B cell (primary cell): ENCODE results near the gene MYMK. TPM values are rescaled to one million over a fixed set of nuclear protein-coding genes. Genes with fewer than 3 reads are reported as not detected.

Experiments
- ATAC-seq: fragments of 200-7000 bp; cut with Tn5 transposase; one replicate; pipeline ENCODE4 v1.10.0; 2021; ENCODE audit warnings: low read depth, mild to moderate bottlenecking, moderate number of reproducible peaks, moderate library complexity
- CTCF ChIA-PET: fragments of 350-600 bp; sonication (Branson Sonifier 250); formaldehyde crosslinking; loops from one replicate; lab custom pipeline; 2021; ENCODE audit warnings: antibody characterized with exemption, inconsistent platforms; lab: Charles Lee
- POLR2A ChIA-PET: fragments of 350-600 bp; sonication (Branson Sonifier 250); formaldehyde crosslinking; loops from one replicate; lab custom pipeline; 2021; ENCODE audit warnings: antibody characterized with exemption; lab: Charles Lee
- DNase-seq: peaks from one replicate; pipeline ENCODE4 v3.0.0; 2013
- H2AFZ ChIP-seq: 2 replicates; pipeline ENCODE4 v1.6.1; 2012; ENCODE audit warnings: mild to moderate bottlenecking, low read depth, low read length; ENCODE audit not compliant: insufficient read depth, poor library complexity, severe bottlenecking
- H3K27ac ChIP-seq, 2 donors: 1 replicate in 1 of 2; 2 replicates in 1 of 2; pipeline ENCODE4 v1.5.1; 2012 to 2013; ENCODE audit warnings: low read length in 2 of 2, mild to moderate bottlenecking in 2 of 2, moderate library complexity in 1 of 2
- H3K27me3 ChIP-seq, 4 experiments: fragments of 200-600 bp in 1 of 4; sonication (generic) in 1 of 4; replicated peaks in 1 of 4; 1 replicate in 2 of 4; 2 replicates in 2 of 4; pipeline versions ENCODE4 v1.6.1 to v1.7.0; 2013 to 2016; ENCODE audit warnings: low read length in 3 of 4, mild to moderate bottlenecking in 2 of 4, mixed read lengths in 1 of 4, moderate library complexity in 1 of 4; ENCODE audit not compliant: insufficient read depth in 4 of 4, control insufficient read depth in 3 of 4; ENCODE audit errors: control extremely low read depth in 1 of 4
- H3K36me3 ChIP-seq, 2 experiments: replicated peaks in 1 of 2; 1 replicate in 1 of 2; 2 replicates in 1 of 2; pipeline versions ENCODE4 v1.6.1 to v1.7.1; 2013; ENCODE audit warnings: low read length in 1 of 2; ENCODE audit not compliant: insufficient read depth in 2 of 2, control insufficient read depth in 1 of 2; ENCODE audit errors: control extremely low read depth in 1 of 2, extremely low read depth in 1 of 2
- H3K4me1 ChIP-seq, 2 donors: fragments of 200-600 bp in 1 of 2; sonication (generic) in 1 of 2; 1 replicate in 1 of 2; 2 replicates in 1 of 2; pipeline versions ENCODE4 v1.5.1 to v1.6.1; 2013 to 2017; ENCODE audit warnings: low read length in 2 of 2; ENCODE audit not compliant: control insufficient read depth in 2 of 2, insufficient read depth in 2 of 2
- H3K4me2 ChIP-seq: replicated peaks from 2 replicates; pipeline ENCODE3; 2012; ENCODE audit warnings: mild to moderate bottlenecking, low read depth, low read length; ENCODE audit not compliant: poor library complexity, severe bottlenecking
- H3K4me3 ChIP-seq, 5 experiments: fragments of 200-600 bp in 1 of 5; sonication (generic) in 1 of 5; 1 replicate in 3 of 5; 2 replicates in 2 of 5; pipeline versions ENCODE4 v1.5.1 to v1.7.0; 2011 to 2016; ENCODE audit warnings: low read length in 4 of 5, mild to moderate bottlenecking in 4 of 5, low read depth in 2 of 5, control low read depth in 1 of 5, moderate library complexity in 1 of 5; ENCODE audit not compliant: insufficient read depth in 1 of 5; ENCODE audit errors: control extremely low read depth in 1 of 5, extremely low read depth in 1 of 5
- H3K79me2 ChIP-seq: fragments of 200-600 bp; sonication (generic); one replicate; pipeline ENCODE4 v1.6.0; 2016; ENCODE audit warnings: low read length; ENCODE audit not compliant: control insufficient read depth, insufficient read depth
- H3K9ac ChIP-seq: fragments of 200-600 bp; sonication (generic); 2 replicates; pipeline ENCODE4 v1.6.1; 2017; ENCODE audit warnings: mild to moderate bottlenecking, low read length, moderate library complexity
- H3K9me3 ChIP-seq, 3 donors: one replicate each; pipeline versions ENCODE4 v1.6.1 to v1.7.1; 2013; ENCODE audit warnings: low read length in 2 of 3; ENCODE audit not compliant: control insufficient read depth in 2 of 3, insufficient read depth in 1 of 3; ENCODE audit errors: control extremely low read depth in 1 of 3
- H4K20me1 ChIP-seq: 2 replicates; pipeline ENCODE4 v1.6.0; 2012; ENCODE audit warnings: mild to moderate bottlenecking, low read length; ENCODE audit not compliant: insufficient read depth, control insufficient read depth, poor library complexity, severe bottlenecking
- H3K27ac Mint-ChIP-seq: one replicate; pipeline ENCODE4 v1.8.0; 2021; ENCODE audit warnings: mixed read lengths
- H3K27me3 Mint-ChIP-seq: one replicate; pipeline ENCODE4 v1.8.0; 2021; ENCODE audit warnings: mixed read lengths
- H3K4me1 Mint-ChIP-seq: one replicate; pipeline ENCODE4 v1.8.0; 2021; ENCODE audit warnings: mixed read lengths
- H3K4me3 Mint-ChIP-seq: one replicate; pipeline ENCODE4 v1.8.0; 2021; ENCODE audit warnings: mixed read lengths
- H3K9me3 Mint-ChIP-seq: one replicate; pipeline ENCODE4 v1.8.0; 2022; ENCODE audit warnings: mixed read lengths; ENCODE audit not compliant: insufficient read depth
- CTCF ChIP-seq: fragments of 200-600 bp; IDR thresholded peaks from one replicate; pipeline ENCODE4 v1.8.0; 2022; ENCODE audit warnings: antibody characterized with exemption, mild to moderate bottlenecking
- EZH2 ChIP-seq: IDR thresholded peaks from 2 replicates; pipeline ENCODE4 v1.6.1; 2012; ENCODE audit warnings: borderline replicate concordance, low read depth, mild to moderate bottlenecking, moderate library complexity, low read length; ENCODE audit not compliant: insufficient read depth, poor library complexity, severe bottlenecking
- WGBS: methylation state at CpG from one replicate; pipeline ENCODE4 v1.1.5; 2013; ENCODE audit warnings: missing lambda C conversion rate; ENCODE audit not compliant: insufficient coverage; 5-methylcytosine and 5-hydroxymethylcytosine counted together
- intact Hi-C: fragments of 100-400 bp; cut with micrococcal nuclease; formaldehyde crosslinking; loops from one replicate; pipeline ENCODE4 v1.10.0; 2022
- polyA plus RNA-seq: library from polyadenylated mRNA; depleted of rRNA; stranded (reverse); fragments of >200 nt; gene quantifications from 2 replicates; pipeline ENCODE4 v1.2.3, GENCODE V29; 2012
- total RNA-seq, 2 donors: library from RNA; stranded (reverse); fragments of 120-200 nt in 1 of 2; gene quantifications; 1 replicate in 1 of 2; 2 replicates in 1 of 2; pipeline versions ENCODE4 v1.2.3 to v1.2.4, GENCODE V29; 2013 to 2022

MYMK gene
- total and polyA plus RNA-seq, 2 donors (not counting 1 experiment from before 2014, with no cell fraction given) = not detected

- WGBS = 98% methylated on average over 11 of the region's 15 CpGs
- no peak for DNase-seq
- TF ChIP-seq EZH2 (no peak), CTCF (no peak)
- Histone ChIP-seq H3K36me3 (no peaks in the 10 kb centered on the region), H3K4me3 (no peak overlapping the region), H3K27ac (no peak overlapping the region), H3K4me1 (peaks cover 13 to 21% of the 10 kb centered on the region in 2 donors), H3K27me3 (peaks cover 0 to 32% (median 4%) of the 10 kb centered on the region in 4 experiments), H2AFZ (no peak overlapping the region), H3K9me3 (peaks cover 0 to 8% (median 0%) of the 10 kb centered on the region in 3 donors), H4K20me1 (no peaks in the 10 kb centered on the region), H3K9ac (no peak overlapping the region), H3K4me2 (no peak overlapping the region), H3K79me2 (no peaks in the 10 kb centered on the region)
- Mint-ChIP-seq H3K9me3 (no peaks in the 10 kb centered on the region), H3K27me3 (peaks cover 19% of the 10 kb centered on the region), H3K4me1 (peaks cover 20% of the 10 kb centered on the region), H3K27ac (no peak overlapping the region), H3K4me3 (no peak overlapping the region)
- CTCF ChIA-PET = no interaction called here
- ATAC-seq = no peak
- POLR2A ChIA-PET = no interaction called here
- intact Hi-C loops = no loop called here
Measured at GRCh38 chr9:133560311-133560710, 35.6 kb upstream of the MYMK start.

- Histone ChIP-seq H3K9ac (no peak overlapping the region), H3K9me3 (peaks cover 0 to 8% (median 0%) of the 10 kb centered on the region in 3 donors), H3K4me1 (peaks cover 13 to 21% of the 10 kb centered on the region in 2 donors), H3K4me2 (peak overlapping the region; percentile 49), H3K27me3 (peaks cover 0 to 32% (median 4%) of the 10 kb centered on the region in 4 experiments), H4K20me1 (no peaks in the 10 kb centered on the region), H3K36me3 (no peaks in the 10 kb centered on the region), H3K4me3 (no peak overlapping the region), H3K27ac (no peak overlapping the region), H2AFZ (peak overlapping the region; percentile 21), H3K79me2 (no peaks in the 10 kb centered on the region)
- peak overlapping the region; percentile 68 for H3K4me3 Mint-ChIP-seq
- no peak for TF ChIP-seq EZH2
- TF ChIP-seq CTCF = no peak
- intact Hi-C loops = no loop called here
- DNase-seq = no peak
- no peaks in the 10 kb centered on the region for H3K9me3 Mint-ChIP-seq
- H3K4me1 Mint-ChIP-seq = peaks cover 20% of the 10 kb centered on the region
- ATAC-seq = peak; percentile 21
- WGBS = 5% methylated on average over 31 of the region's 31 CpGs
- ChIA-PET POLR2A (no interaction called here), CTCF (no interaction called here)
- H3K27ac Mint-ChIP-seq = no peak overlapping the region
- H3K27me3 Mint-ChIP-seq = peaks cover 22% of the 10 kb centered on the region
Measured at GRCh38 chr9:133558191-133559126, 33.7 kb upstream of the MYMK start.
